ENCODE data around the gene CELF1. TPM values are rescaled to one million over a fixed set of nuclear protein-coding genes. Genes with fewer than 3 reads are reported as not detected.
"Not testable (repeated sequence)": the region's sequence is repeated elsewhere in the genome, so short reads cannot be mapped to it uniquely, and the experiment has no call there.

Gene CELF1
- total RNA-seq, 2 donors from 2014 or later: 105 to 128 TPM

GRCh38 chr11:47532597-47533213 is 20.2 kb downstream of the CELF1 start:
- no peak for ATAC-seq
- Mint-ChIP-seq H3K36me3 (no peaks in the 10 kb centered on the region), H3K9me3 (no peaks in the 10 kb centered on the region), H3K27ac (peak overlapping the region; percentile 42 to 77)
- DNase-seq (ENCODE audit: low spot score in 2 of 2): no peak

GRCh38 chr11:47531666-47532065 is 21.3 kb downstream of the CELF1 start:
- Mint-ChIP-seq H3K36me3 (no peaks in the 10 kb centered on the region), H3K9me3 (no peaks in the 10 kb centered on the region)

DNA sequence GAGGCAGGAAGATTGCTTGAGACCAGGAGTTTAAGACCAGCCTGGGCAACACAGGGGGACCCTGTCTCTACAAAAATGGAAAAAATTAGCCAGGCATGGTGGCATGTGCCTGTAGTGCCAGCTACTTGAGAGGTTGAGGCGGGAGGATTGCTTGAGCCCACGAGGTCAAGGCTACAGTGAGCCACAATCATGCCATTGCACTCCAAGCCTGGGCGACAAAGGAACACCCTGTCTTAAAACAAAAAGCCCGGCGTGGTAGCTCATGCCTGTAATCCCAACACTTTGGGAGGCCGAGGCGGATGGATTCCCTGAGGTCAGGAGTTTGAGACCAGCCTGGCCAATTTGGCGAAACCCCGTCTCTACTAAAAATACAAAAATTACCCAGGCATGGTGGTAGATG is 22.2 kb downstream of the CELF1 start:
- DNase-seq (ENCODE audit: low spot score in 2 of 2); ATAC-seq; H3K9me3 Mint-ChIP-seq; H3K36me3 Mint-ChIP-seq: not testable (repeated sequence)
- peak overlapping the region in 1 of 2 donors; percentile 7 for H3K27ac Mint-ChIP-seq

More at GRCh38 chr11:47531666-47532065, 21.3 kb downstream of the CELF1 start:
- DNase-seq (ENCODE audit: low spot score in 2 of 2) (no peak), ATAC-seq (no peak)
- no peak overlapping the region for H3K27ac Mint-ChIP-seq

DNA sequence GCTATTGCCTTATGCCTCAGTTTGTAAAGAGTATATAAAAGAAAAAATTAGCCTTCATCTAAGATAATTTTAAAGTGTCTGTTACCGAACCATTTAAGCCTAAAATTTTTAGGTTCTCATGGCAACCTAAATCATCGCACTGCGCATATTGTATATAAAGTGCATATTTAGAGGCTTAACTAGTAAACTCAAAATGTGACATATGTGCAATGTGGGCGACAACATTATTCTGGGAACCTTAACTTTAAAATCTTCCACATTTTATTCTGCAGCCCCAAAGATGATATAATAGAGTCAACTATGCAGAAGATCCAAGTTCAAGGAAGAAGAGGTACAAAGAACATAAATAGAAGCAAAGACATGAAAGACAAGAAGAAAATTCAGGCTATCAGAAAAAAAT is 23.0 kb downstream of the CELF1 start:
- no peak for DNase-seq (ENCODE audit: low spot score in 2 of 2)
- Mint-ChIP-seq H3K9me3 (no peaks in the 10 kb centered on the region), H3K27ac (no peak overlapping the region), H3K36me3 (no peaks in the 10 kb centered on the region)
- ATAC-seq: no peak

- H3K9me3 Mint-ChIP-seq: no peaks in the 10 kb centered on the region
- no peak for ATAC-seq
- no peaks in the 10 kb centered on the region for H3K36me3 Mint-ChIP-seq
- H3K27ac Mint-ChIP-seq: peak overlapping the region in 1 of 2 donors; percentile 30
- DNase-seq (ENCODE audit: low spot score in 2 of 2): no peak
These were observed 25.7 kb downstream of the CELF1 start for GRCh38 chr11:47527186-47527585.

GRCh38 chr11:47526032-47526431 is 26.9 kb downstream of the CELF1 start:
- ATAC-seq, H3K9me3 Mint-ChIP-seq: not testable (repeated sequence)
- peak overlapping the region in 1 of 2 donors; percentile 90 for H3K27ac Mint-ChIP-seq

GRCh38 chr11:47524291-47524874 is 28.5 kb downstream of the CELF1 start:
- Mint-ChIP-seq H3K27ac (peak overlapping the region; percentile 42 to 65), H3K9me3 (no peaks in the 10 kb centered on the region), H3K36me3 (no peaks in the 10 kb centered on the region)
- ATAC-seq (peak; percentile 42 to 57), DNase-seq (ENCODE audit: low spot score in 2 of 2) (peak in 1 of 2 donors; percentile 17)

More at GRCh38 chr11:47526032-47526431, 26.9 kb downstream of the CELF1 start:
- H3K36me3 Mint-ChIP-seq; DNase-seq (ENCODE audit: low spot score in 2 of 2): not testable (repeated sequence)

- Mint-ChIP-seq H3K9me3 (no peaks in the 10 kb centered on the region), H3K36me3 (no peaks in the 10 kb centered on the region), H3K27ac (peak overlapping the region; percentile 42 to 65)
- peak; percentile 78 to 81 for ATAC-seq
- DNase-seq (ENCODE audit: low spot score in 2 of 2): peak in 1 of 2 donors; percentile 46
These were observed 29.3 kb downstream of the CELF1 start for GRCh38 chr11:47523490-47524225.

- Mint-ChIP-seq H3K27ac (peak overlapping the region in 1 of 2 donors; percentile 38), H3K9me3 (no peaks in the 10 kb centered on the region), H3K36me3 (no peaks in the 10 kb centered on the region)
- no peak for ATAC-seq
- no peak for DNase-seq (ENCODE audit: low spot score in 2 of 2)
These were observed 34.5 kb downstream of the CELF1 start for GRCh38 chr11:47518212-47518964.

- H3K9me3 Mint-ChIP-seq: no peaks in the 10 kb centered on the region
- H3K27ac Mint-ChIP-seq: peak overlapping the region in 1 of 2 donors; percentile 50
- no peak for DNase-seq (ENCODE audit: low spot score in 2 of 2)
- no peaks in the 10 kb centered on the region for H3K36me3 Mint-ChIP-seq
- ATAC-seq: no peak
These were observed 35.7 kb downstream of the CELF1 start for GRCh38 chr11:47516984-47517853.

DNA sequence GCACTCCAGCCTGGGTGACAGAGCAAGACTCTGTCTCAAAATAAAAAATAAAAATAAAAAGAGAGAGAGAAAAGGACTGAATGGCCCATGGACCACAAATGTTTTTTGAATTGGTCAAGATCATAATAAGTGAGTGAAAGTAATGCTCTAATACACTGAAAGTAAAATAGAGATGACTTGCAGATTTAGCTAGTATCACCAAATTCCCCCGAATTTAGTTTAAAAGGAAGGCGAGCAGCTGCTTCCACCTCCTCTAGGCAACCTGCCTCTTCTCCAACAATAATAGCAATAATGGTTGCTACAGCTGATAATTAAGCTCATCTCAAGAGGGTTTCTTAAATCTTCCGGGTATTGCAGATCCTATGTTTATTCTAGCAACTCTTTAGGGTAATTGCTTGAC is 36.8 kb downstream of the CELF1 start:
- ATAC-seq: no peak
- DNase-seq (ENCODE audit: low spot score in 2 of 2): no peak
- H3K36me3 Mint-ChIP-seq: no peaks in the 10 kb centered on the region
- no peaks in the 10 kb centered on the region for H3K9me3 Mint-ChIP-seq
- no peak overlapping the region for H3K27ac Mint-ChIP-seq

DNA sequence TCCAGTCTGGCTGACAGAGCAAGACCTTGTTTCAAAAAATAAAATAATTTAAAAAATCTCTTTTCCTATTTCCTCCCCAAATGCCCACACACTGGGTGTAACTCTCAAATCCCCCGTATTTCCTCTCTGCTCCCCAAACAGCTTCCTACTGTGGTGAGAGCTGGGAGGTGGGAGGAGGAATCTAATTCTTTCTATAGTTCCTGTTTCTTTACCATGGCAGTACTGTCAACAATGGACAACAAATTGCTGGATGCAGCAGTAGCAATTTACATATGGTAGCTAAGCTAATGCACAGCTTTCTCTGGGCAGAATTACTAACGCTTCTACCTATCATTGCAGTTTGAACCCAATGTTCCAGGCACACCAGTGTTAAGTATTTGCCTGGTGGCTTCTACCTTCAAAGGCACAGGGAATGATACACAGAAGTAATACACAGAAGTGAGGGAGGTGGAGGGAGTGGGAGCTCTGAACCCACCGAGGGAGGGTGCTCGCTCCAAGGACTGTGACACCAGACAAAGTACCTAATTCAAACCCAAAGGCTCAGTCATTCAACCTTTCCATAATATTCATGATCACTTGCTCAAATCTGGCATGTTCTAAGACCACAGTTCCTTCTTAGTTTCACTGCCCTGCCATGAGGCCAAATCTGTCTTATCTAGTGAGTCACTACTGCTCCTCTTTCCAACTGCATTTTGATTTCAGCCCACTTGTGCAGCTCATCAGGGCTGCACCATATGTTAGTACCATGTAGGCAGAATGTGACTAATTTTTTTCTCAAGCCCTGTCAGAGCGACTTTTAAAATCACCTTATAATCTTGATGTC is 37.9 kb downstream of the CELF1 start:
- peak; percentile 97 to 98 for ATAC-seq

DNA sequence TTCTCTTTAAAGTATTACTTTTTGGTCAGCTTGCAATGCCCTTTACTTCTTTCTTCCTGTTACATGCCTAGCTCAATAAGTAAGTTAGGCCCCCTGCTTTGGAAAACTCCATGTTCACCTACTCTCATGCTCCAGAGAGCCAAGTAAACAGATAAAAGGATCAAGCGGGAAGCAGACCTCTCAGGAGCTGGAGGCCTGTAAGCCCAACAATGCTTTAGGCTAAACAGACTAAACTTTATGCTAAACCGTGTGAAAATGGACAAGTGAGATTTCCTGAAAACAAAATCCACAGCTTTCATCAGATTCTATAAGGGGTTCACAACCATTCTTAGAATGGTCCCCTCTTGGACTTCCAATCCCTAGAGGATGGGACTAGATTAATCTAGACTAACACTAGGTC is 40.2 kb downstream of the CELF1 start:
- ATAC-seq (no peak), DNase-seq (ENCODE audit: low spot score in 2 of 2) (no peak)
- Mint-ChIP-seq H3K36me3 (no peaks in the 10 kb centered on the region), H3K27ac (peak overlapping the region in 1 of 2 donors; percentile 36), H3K9me3 (no peaks in the 10 kb centered on the region)

More for the DNA sequence above, 37.9 kb downstream of the CELF1 start:
- H3K36me3 Mint-ChIP-seq: no peaks in the 10 kb centered on the region
- peak overlapping the region; percentile 76 to 91 for H3K27ac Mint-ChIP-seq
- DNase-seq (ENCODE audit: low spot score in 2 of 2): peak; percentile 42 to 60
- no peaks in the 10 kb centered on the region for H3K9me3 Mint-ChIP-seq

DNA sequence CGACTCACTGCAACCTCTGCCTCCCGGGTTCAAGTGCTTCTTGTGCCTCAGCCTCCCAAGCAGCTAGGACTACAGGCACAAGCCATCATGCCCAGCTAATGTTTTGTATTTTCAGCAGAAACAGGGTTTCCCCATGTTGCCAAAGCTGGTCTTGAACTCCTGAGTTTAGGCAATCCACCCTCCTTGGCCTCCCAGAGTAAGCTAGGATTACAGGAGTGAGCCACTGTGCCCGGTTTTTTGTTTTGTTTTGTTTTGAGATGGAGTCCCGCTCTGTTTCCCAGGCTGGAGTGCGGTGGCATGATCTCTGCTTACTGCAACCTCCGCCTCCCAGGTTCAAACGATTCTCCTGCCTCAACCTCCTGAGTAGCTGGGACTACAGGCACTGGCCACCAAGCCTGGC is 41.0 kb downstream of the CELF1 start:
- Mint-ChIP-seq H3K27ac (peak overlapping the region in 1 of 2 donors; percentile 37), H3K9me3 (no peaks in the 10 kb centered on the region), H3K36me3 (no peaks in the 10 kb centered on the region)
- no peak for DNase-seq (ENCODE audit: low spot score in 2 of 2)
- ATAC-seq: no peak

GRCh38 chr11:47510209-47510608 is 42.7 kb downstream of the CELF1 start:
- ATAC-seq (peak; percentile 76 to 84), DNase-seq (ENCODE audit: low spot score in 2 of 2) (peak in 1 of 2 donors; percentile 23)
- Mint-ChIP-seq H3K9me3 (no peaks in the 10 kb centered on the region), H3K27ac (peak overlapping the region; percentile 85 to 96), H3K36me3 (peaks cover under 1% of the 10 kb centered on the region in 2 donors)
